WERI-Rb-1 (cell line): ENCODE data around the gene C7orf57.

Experiments
- DNase-seq: peaks from one replicate; pipeline ENCODE4 v3.0.0-alpha.2; 2020
- H3K27ac ChIP-seq: fragments of 250-450 bp; sonication (Bioruptor Pico); 2 replicates; pipeline ENCODE4 v1.5.1; 2020; ENCODE audit warnings: mild to moderate bottlenecking, moderate library complexity
- H3K27me3 ChIP-seq: fragments of 250-450 bp; sonication (Bioruptor Pico); 2 replicates; pipeline ENCODE4 v1.5.1; 2021; ENCODE audit warnings: mild to moderate bottlenecking, low read depth, moderate library complexity; ENCODE audit not compliant: insufficient read depth, severe bottlenecking
- H3K36me3 ChIP-seq: fragments of 250-450 bp; sonication (Bioruptor Pico); 2 replicates; pipeline ENCODE4 v1.5.1; 2020; ENCODE audit warnings: mild to moderate bottlenecking, moderate library complexity
- H3K4me3 ChIP-seq: 2 replicates; pipeline ENCODE4 v1.5.1; 2011; ENCODE audit warnings: low read depth, mild to moderate bottlenecking, control low read depth, low read length
- H3K9me3 ChIP-seq: fragments of 250-450 bp; sonication (Bioruptor Pico); 2 replicates; pipeline ENCODE4 v1.5.1; 2021; ENCODE audit warnings: mild to moderate bottlenecking, moderate library complexity; ENCODE audit not compliant: severe bottlenecking
- TF ChIP-seq, protein P1 (sequence below): IDR thresholded peaks from 2 replicates; pipeline ENCODE4 v1.5.1; 2011; ENCODE audit warnings: low read depth, mild to moderate bottlenecking, control low read depth, inconsistent platforms, low read length

The C7orf57 gene

GRCh38 chr7:48038815-48039506 lies 3.6 kb downstream of the C7orf57 start:
- TF ChIP-seq, protein P1, sequence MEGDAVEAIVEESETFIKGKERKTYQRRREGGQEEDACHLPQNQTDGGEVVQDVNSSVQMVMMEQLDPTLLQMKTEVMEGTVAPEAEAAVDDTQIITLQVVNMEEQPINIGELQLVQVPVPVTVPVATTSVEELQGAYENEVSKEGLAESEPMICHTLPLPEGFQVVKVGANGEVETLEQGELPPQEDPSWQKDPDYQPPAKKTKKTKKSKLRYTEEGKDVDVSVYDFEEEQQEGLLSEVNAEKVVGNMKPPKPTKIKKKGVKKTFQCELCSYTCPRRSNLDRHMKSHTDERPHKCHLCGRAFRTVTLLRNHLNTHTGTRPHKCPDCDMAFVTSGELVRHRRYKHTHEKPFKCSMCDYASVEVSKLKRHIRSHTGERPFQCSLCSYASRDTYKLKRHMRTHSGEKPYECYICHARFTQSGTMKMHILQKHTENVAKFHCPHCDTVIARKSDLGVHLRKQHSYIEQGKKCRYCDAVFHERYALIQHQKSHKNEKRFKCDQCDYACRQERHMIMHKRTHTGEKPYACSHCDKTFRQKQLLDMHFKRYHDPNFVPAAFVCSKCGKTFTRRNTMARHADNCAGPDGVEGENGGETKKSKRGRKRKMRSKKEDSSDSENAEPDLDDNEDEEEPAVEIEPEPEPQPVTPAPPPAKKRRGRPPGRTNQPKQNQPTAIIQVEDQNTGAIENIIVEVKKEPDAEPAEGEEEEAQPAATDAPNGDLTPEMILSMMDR: no peak
- Histone ChIP-seq H3K9me3 (no peaks in the 10 kb centered on the region), H3K27ac (no peak overlapping the region), H3K4me3 (no peak overlapping the region), H3K27me3 (peaks cover 10% of the 10 kb centered on the region), H3K36me3 (no peaks in the 10 kb centered on the region)
- no peak for DNase-seq

- Histone ChIP-seq H3K36me3 (no peaks in the 10 kb centered on the region), H3K27ac (no peak overlapping the region)
Observed at GRCh38 chr7:48040944-48041652, 5.8 kb downstream of the C7orf57 start.

DNA sequence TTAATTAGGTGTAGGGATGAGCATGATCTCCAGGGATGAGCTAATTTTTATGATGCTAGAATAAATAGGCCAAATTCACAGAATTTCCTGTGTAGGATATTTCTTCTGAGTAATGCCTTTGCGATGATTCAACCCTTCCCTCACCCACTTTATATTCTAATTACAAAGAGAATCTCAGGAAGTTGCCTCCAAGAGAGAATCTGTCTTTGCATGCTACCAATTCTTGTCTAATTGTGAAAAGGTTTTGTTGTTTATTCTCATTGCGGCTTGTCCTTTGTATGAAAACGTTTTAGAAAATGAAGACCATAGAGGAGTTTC lies 6.3 kb downstream of the C7orf57 start:
- TF ChIP-seq, protein P1: no peak
- H3K9me3 ChIP-seq: no peaks in the 10 kb centered on the region
- no peak for DNase-seq
- no peak overlapping the region for H3K27ac ChIP-seq
- peaks cover under 1% of the 10 kb centered on the region for H3K27me3 ChIP-seq
- no peak overlapping the region for H3K4me3 ChIP-seq
- H3K36me3 ChIP-seq: no peaks in the 10 kb centered on the region

More at GRCh38 chr7:48040944-48041652, 5.8 kb downstream of the C7orf57 start:
- TF ChIP-seq, protein P1: no peak
- H3K4me3 ChIP-seq: no peak overlapping the region
- H3K27me3 ChIP-seq: peaks cover 6% of the 10 kb centered on the region
- DNase-seq: no peak
- H3K9me3 ChIP-seq: no peaks in the 10 kb centered on the region

- Histone ChIP-seq H3K36me3 (no peaks in the 10 kb centered on the region), H3K9me3 (no peaks in the 10 kb centered on the region), H3K27me3 (no peaks in the 10 kb centered on the region), H3K27ac (no peak overlapping the region), H3K4me3 (no peak overlapping the region)
- DNase-seq: no peak
- TF ChIP-seq, protein P1: no peak
Observed at GRCh38 chr7:48042216-48042615, 6.9 kb downstream of the C7orf57 start.

DNA sequence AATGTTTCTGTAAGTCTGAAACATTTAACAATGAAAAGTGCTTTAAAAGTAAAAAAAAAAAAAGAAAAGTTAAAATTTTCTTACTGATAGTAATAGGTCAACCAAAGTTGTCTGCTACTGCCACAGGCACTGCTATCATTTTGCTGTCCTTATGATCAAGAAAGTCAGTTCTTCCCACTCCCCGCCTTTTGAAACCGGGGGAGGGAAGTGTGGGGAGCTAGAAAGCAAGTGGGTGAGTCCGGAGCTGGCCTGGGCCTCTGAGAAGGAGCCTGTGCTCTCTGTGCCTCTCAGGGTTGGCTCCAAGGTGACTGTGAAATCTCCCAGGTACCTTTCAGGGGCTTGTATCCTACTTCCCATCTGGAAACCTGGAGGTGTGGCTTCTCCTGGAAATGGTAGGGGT lies 7.3 kb downstream of the C7orf57 start:
- H3K9me3 ChIP-seq: no peaks in the 10 kb centered on the region
- H3K36me3 ChIP-seq: no peaks in the 10 kb centered on the region
- DNase-seq: no peak
- no peak overlapping the region for H3K4me3 ChIP-seq
- TF ChIP-seq, protein P1: no peak
- H3K27me3 ChIP-seq: no peaks in the 10 kb centered on the region
- H3K27ac ChIP-seq: no peak overlapping the region
